ENCODE data around the gene PXMP2.
"Not testable (repeated sequence)": the region's sequence is repeated elsewhere in the genome, so short reads cannot be mapped to it uniquely, and the experiment has no call there.

Gene PXMP2

GRCh38 chr12:132692030-132692429 lies 4.6 kb downstream of the PXMP2 start:
- DNase-seq (ENCODE audit: low read depth in 2 of 2, low spot score in 1 of 2): not testable (repeated sequence)

- not testable (repeated sequence) for DNase-seq (ENCODE audit: low read depth in 2 of 2, low spot score in 1 of 2)
Observed at GRCh38 chr12:132694888-132695287, 7.5 kb downstream of the PXMP2 start.

- DNase-seq (ENCODE audit: low read depth in 2 of 2, low spot score in 1 of 2): no peak
Observed at GRCh38 chr12:132695431-132695830, 8.0 kb downstream of the PXMP2 start.

GRCh38 chr12:132698341-132698740 lies 11.0 kb downstream of the PXMP2 start:
- no peak for DNase-seq (ENCODE audit: low read depth in 2 of 2, low spot score in 1 of 2)

GRCh38 chr12:132700212-132700822 lies 12.9 kb downstream of the PXMP2 start:
- DNase-seq (ENCODE audit: low read depth in 2 of 2, low spot score in 1 of 2): no peak

GRCh38 chr12:132702640-132703039 lies 15.3 kb downstream of the PXMP2 start:
- no peak for DNase-seq (ENCODE audit: low read depth in 2 of 2, low spot score in 1 of 2)

GRCh38 chr12:132703641-132704040 lies 16.3 kb downstream of the PXMP2 start:
- no peak for DNase-seq (ENCODE audit: low read depth in 2 of 2, low spot score in 1 of 2)

GRCh38 chr12:132707241-132707640 lies 19.9 kb downstream of the PXMP2 start:
- DNase-seq (ENCODE audit: low read depth in 2 of 2, low spot score in 1 of 2): no peak

GRCh38 chr12:132708150-132708549 lies 20.8 kb downstream of the PXMP2 start:
- DNase-seq (ENCODE audit: low read depth in 2 of 2, low spot score in 1 of 2): no peak

GRCh38 chr12:132710043-132710404 lies 22.6 kb downstream of the PXMP2 start:
- no peak for DNase-seq (ENCODE audit: low read depth in 2 of 2, low spot score in 1 of 2)

GRCh38 chr12:132710405-132711079 lies 23.2 kb downstream of the PXMP2 start, which contains the start of gene PGAM5:
Gene PGAM5 (plus strand): TSS chr12:132710842. CDS start chr12:132710877, 35 bp downstream.
- peak; percentile 69 to 78 for DNase-seq (ENCODE audit: low read depth in 2 of 2, low spot score in 1 of 2)

- peak in 1 of 2 donors; percentile 5 for DNase-seq (ENCODE audit: low read depth in 2 of 2, low spot score in 1 of 2)
Observed at GRCh38 chr12:132711080-132711843, 23.9 kb downstream of the PXMP2 start.

- no peak for DNase-seq (ENCODE audit: low read depth in 2 of 2, low spot score in 1 of 2)
Observed at GRCh38 chr12:132713123-132713522, 25.7 kb downstream of the PXMP2 start.

GRCh38 chr12:132715874-132716273 lies 28.5 kb downstream of the PXMP2 start:
- no peak for DNase-seq (ENCODE audit: low read depth in 2 of 2, low spot score in 1 of 2)

GRCh38 chr12:132716356-132716755 lies 29.0 kb downstream of the PXMP2 start:
- no peak for DNase-seq (ENCODE audit: low read depth in 2 of 2, low spot score in 1 of 2)

GRCh38 chr12:132717011-132717410 lies 29.6 kb downstream of the PXMP2 start:
- DNase-seq (ENCODE audit: low read depth in 2 of 2, low spot score in 1 of 2): no peak

- DNase-seq (ENCODE audit: low read depth in 2 of 2, low spot score in 1 of 2): no peak
Observed at GRCh38 chr12:132717531-132718387, 30.4 kb downstream of the PXMP2 start.

GRCh38 chr12:132718644-132719043 lies 31.3 kb downstream of the PXMP2 start:
- no peak for DNase-seq (ENCODE audit: low read depth in 2 of 2, low spot score in 1 of 2)

- no peak for DNase-seq (ENCODE audit: low read depth in 2 of 2, low spot score in 1 of 2)
Observed at GRCh38 chr12:132719141-132719953, 32.0 kb downstream of the PXMP2 start.

- no peak for DNase-seq (ENCODE audit: low read depth in 2 of 2, low spot score in 1 of 2)
Observed at GRCh38 chr12:132719954-132720324, 32.6 kb downstream of the PXMP2 start.

All from stimulated activated CD8-positive, alpha-beta memory T cell treated with anti-CD3 and anti-CD28 coated beads, Interleukin-4, amount 100 ng/mL, for 1 hour (primary cell).